Middle frontal gyrus (tissue), 1 donor: Measurements from ENCODE around the gene GP1BB.

Experiments
- DNase-seq: peaks from one replicate; pipeline ENCODE4 v3.0.0-alpha.2; 2015; ENCODE audit warnings: low spot score; ENCODE audit errors: extremely low spot score

GP1BB gene

GRCh38 chr22:19741053-19741452, 17.7 kb downstream of the GP1BB start:
- no peak for DNase-seq

GRCh38 chr22:19742160-19743066, 19.1 kb downstream of the GP1BB start:
- DNase-seq = no peak

GRCh38 chr22:19743081-19743480, 19.7 kb downstream of the GP1BB start:
- no peak for DNase-seq

- DNase-seq = no peak
Measured at GRCh38 chr22:19743651-19744050, 20.3 kb downstream of the GP1BB start.

- no peak for DNase-seq
Measured at GRCh38 chr22:19744350-19745006, 21.1 kb downstream of the GP1BB start.

- no peak for DNase-seq
Measured at GRCh38 chr22:19745155-19746101, 22.1 kb downstream of the GP1BB start.

- DNase-seq = no peak
Measured at GRCh38 chr22:19746726-19747125, 23.4 kb downstream of the GP1BB start.

- no peak for DNase-seq
Measured at GRCh38 chr22:19747551-19747950, 24.2 kb downstream of the GP1BB start.

- DNase-seq = no peak
Measured at GRCh38 chr22:19748139-19748538, 24.8 kb downstream of the GP1BB start.

GRCh38 chr22:19748991-19749664, 25.8 kb downstream of the GP1BB start:
- no peak for DNase-seq

- DNase-seq = no peak
Measured at GRCh38 chr22:19749876-19750275, 26.5 kb downstream of the GP1BB start.

GRCh38 chr22:19750507-19751490, 27.5 kb downstream of the GP1BB start:
- DNase-seq = no peak

- DNase-seq = no peak
Measured at GRCh38 chr22:19751497-19752245, 28.3 kb downstream of the GP1BB start.

GRCh38 chr22:19753090-19753842, 29.9 kb downstream of the GP1BB start:
- DNase-seq = no peak

- DNase-seq = no peak
Measured at GRCh38 chr22:19753996-19754700, 30.8 kb downstream of the GP1BB start.

- DNase-seq = no peak
Measured at GRCh38 chr22:19754701-19755144, 31.4 kb downstream of the GP1BB start.

GRCh38 chr22:19755145-19755710, 31.9 kb downstream of the GP1BB start:
- DNase-seq = no peak
